ENCODE results near the gene CPXM2.

The CPXM2 gene

GRCh38 chr10:123778719-123779517, 112.7 kb downstream of the CPXM2 start:
- H3K4me3 ChIP-seq (ENCODE audit: low read depth, low read length): no peak overlapping the region

DNA sequence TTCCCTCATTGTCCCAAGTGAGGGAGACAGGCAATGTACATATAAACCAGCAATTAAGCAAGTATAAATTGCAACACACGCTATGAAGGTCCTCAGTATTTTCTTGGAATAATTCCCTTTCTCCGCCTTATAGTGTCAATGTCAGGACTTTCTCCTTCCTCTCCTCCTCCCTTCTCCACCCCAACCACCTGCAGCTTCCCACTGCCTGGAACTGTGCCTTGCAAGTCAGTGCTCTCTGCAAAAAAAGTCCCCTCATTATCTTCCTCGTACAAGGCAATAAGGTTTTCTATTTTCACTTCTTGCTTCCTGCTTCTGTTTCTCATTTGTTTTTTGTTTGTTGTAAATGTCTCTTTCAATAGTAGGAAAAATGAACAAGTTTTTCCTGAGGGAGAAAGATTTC, 113.7 kb downstream of the CPXM2 start:
- no peak overlapping the region for H3K4me3 ChIP-seq (ENCODE audit: low read depth, low read length)

DNA sequence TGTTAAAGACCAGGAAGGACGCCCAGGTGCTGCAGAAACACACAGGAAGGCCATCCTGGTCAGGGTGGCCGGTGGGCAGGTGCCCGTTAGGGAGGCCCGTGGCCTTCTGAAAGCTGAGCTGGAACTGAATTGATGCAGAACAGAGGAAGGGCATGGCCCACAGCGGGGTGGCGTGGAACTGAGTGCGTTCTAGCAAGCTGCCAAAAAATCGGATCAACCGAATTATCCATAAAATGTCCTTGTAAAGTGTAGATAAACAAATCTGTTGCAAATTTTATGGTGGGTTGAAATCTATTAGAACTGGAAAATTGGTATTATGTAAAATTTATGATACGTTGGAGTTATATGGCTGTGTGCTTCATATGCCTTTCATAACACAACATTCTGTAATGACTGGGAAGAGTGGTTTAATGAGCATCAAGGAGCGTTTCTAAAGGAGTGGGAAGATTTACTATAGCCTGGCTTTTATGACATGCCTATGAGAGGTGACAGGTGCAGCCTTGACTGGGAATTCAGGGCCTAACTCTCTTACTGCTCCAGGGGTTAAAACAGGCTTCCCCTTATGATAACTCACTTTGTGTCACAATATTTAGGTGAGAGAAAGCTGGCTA, 117.4 kb downstream of the CPXM2 start:
- no peak overlapping the region for H3K4me3 ChIP-seq (ENCODE audit: low read depth, low read length)

DNA sequence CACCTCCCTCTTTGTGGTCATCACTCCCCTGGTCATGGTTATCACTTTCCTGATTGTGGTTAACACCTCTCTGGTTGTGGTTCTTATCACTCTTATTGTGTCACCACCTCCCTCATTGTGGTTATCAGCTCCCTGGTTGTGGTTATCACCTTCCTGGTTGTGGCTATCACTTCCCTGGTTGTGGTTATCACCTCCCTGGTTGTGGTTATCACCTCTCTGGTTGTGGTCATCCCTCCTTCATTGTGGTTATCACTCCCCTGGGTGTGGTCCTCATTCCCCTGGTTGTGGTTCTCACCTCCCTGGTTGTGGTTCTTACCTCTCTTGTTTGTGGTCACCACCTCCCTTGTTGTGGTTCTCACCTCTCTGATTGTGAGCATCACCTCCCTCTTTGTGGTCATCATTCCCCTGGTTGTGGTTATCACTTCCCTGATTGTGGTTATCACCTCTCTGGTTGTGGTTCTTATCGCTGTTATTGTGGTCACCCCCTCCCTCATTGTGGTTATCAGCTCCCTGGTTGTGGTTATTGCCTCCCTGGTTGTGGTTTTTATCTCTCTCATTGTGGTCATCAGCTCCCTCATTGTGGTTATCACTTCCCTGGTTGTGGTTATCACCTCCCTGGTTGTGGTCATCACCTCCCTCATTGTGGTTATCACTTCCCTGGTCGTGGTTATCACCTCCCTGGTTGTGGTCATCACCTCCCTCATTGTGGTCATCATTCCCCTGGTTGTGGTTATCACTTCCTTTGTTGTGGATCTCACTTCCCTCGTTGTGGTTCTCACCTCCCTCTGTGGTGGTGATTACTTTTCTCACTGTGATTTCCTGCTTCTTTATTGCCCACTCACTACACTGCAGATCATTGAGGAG, 118.7 kb downstream of the CPXM2 start:
- H3K4me3 ChIP-seq (ENCODE audit: low read depth, low read length): no peak overlapping the region

- no peak overlapping the region for H3K4me3 ChIP-seq (ENCODE audit: low read depth, low read length)
Measured at GRCh38 chr10:123771877-123772644, 119.5 kb downstream of the CPXM2 start.

DNA sequence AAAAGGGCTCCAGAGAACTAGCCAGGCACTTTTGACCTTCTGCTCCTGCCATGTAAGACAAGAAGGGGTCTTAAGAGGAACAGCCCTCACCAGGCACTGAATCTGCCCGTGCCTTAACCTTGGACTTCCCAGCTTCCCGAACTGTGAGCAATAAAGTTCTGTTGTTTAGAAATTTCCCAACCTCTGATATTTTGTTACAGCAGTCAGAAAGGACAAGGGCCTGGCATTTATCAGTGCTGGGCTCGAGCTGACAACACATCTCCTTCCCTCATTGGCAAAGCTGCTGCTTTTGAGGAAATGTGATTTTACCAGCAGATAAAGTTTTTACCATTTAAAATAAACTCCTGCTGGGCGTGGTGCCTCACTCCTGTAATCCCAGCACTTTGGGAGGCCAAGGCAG, 122.0 kb downstream of the CPXM2 start:
- no peak overlapping the region for H3K4me3 ChIP-seq (ENCODE audit: low read depth, low read length)

- H3K4me3 ChIP-seq (ENCODE audit: low read depth, low read length): no peak overlapping the region
Measured at GRCh38 chr10:123766761-123767160, 124.8 kb downstream of the CPXM2 start.

GRCh38 chr10:123766012-123766411, 125.6 kb downstream of the CPXM2 start:
- no peak overlapping the region for H3K4me3 ChIP-seq (ENCODE audit: low read depth, low read length)

DNA sequence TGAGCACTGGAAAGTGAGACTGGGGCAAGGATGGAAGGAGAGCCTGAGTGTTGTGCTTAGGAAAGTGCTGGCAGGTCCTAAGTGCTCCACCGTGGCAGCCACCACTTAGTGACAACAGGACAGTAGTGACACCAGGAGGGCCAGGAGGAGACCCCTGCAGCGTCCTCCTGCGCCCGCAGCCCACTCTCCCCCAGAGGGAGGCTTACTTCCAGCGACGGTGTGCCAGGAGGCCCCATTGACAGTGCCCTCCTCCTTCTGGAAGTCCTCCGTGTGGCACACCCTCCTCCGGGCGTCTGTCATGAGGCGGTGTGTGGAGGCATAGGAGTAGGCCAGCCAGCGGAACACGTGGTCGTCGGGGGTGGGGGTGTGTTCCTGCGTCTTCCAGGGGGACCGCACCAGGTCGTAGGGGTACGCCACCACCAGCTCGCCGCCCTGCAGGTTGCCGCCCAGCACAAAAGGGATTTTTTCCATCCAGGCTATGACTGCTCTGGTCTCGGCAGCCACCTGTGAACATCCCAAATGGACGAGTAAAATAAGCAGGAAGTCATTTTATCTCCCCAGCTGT, 129.9 kb downstream of the CPXM2 start:
- no peak overlapping the region for H3K4me3 ChIP-seq (ENCODE audit: low read depth, low read length)

DNA sequence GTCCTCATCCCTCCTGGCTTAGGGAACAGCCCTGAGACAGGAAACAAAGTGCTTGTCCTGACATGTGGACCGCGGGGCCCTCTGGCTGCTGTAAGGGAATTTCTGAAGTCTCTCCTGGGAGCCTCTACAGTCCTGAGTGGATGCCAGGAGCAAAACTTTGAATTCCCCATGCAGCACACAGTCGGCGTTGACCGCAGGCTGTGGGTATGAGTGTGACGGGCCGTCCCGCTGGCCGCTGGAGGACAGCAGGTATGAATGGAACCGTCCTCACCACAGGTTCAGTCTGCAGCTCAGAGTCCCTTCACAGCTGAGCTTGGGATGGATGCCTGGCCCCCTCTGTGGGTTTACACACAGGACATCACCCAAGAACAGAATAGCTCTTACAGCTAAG, 130.6 kb downstream of the CPXM2 start:
- H3K4me3 ChIP-seq (ENCODE audit: low read depth, low read length): no peak overlapping the region

- H3K4me3 ChIP-seq (ENCODE audit: low read depth, low read length): no peak overlapping the region
Measured at GRCh38 chr10:123760356-123761037, 131.1 kb downstream of the CPXM2 start.

GRCh38 chr10:123759501-123760031, 132.0 kb downstream of the CPXM2 start:
- no peak overlapping the region for H3K4me3 ChIP-seq (ENCODE audit: low read depth, low read length)

- H3K4me3 ChIP-seq (ENCODE audit: low read depth, low read length): no peak overlapping the region
Measured at GRCh38 chr10:123759041-123759440, 132.6 kb downstream of the CPXM2 start.

- no peak overlapping the region for H3K4me3 ChIP-seq (ENCODE audit: low read depth, low read length)
Measured at GRCh38 chr10:123757853-123758252, 133.8 kb downstream of the CPXM2 start.

- H3K4me3 ChIP-seq (ENCODE audit: low read depth, low read length): no peak overlapping the region
Measured at GRCh38 chr10:123755061-123755460, 136.5 kb downstream of the CPXM2 start.

DNA sequence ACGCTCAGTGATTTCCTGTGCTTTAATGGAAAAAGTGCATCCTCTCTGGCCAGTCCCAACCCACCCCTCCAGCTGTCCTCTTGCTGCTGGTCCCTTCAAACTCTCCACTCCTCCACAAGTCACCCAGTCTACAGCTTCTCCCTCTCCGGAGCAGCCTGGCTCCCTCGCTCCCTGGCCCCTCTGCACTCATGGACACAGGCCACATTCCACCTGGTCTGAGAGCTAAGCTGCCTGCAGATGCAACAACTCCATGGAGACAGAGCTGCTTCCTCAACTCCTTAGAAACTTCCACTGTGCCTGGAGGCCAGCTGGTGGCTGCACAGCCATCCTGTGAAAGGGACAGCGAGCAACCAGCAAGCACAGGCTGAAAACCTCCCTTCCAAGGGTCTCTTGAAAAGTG, 137.5 kb downstream of the CPXM2 start:
- H3K4me3 ChIP-seq (ENCODE audit: low read depth, low read length): no peak overlapping the region

DNA sequence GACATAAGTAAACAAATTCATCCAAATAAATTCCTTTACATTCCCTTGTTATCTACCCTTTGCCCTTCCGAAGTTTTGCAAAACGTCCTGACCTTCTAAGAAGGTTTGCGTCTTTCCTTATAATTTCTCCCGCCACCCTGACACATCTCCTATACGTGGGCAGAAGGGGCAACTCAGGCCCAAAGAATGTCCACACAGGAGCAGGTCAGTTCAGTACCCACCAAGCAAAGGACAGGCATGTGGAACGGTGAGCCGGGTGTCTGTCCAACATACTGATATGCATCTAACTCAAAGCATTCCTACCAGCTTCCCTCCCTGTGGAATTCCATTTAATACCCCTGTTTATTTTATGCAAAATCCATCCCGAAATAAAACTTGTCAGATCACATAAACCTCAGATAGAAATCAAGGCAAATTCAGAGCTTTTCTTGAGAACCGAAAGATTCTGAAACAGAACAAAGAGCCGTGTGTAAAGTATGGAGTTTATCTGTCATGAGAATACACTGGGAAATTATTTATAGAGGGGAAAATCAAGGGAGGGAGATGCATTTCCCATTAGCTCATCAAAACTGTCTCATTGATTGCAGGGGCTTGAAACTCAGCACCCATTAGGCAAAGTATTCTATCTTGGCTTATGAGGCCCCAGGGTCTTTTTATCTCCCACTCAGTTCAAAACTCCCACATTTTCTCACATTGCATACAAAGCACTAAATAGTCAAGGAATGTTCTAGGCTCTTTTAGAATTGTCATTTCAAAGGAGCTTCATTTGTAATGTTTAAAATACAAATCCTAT, 140.1 kb downstream of the CPXM2 start:
- no peak overlapping the region for H3K4me3 ChIP-seq (ENCODE audit: low read depth, low read length)

- no peak overlapping the region for H3K4me3 ChIP-seq (ENCODE audit: low read depth, low read length)
Measured at GRCh38 chr10:123750901-123751300, 140.7 kb downstream of the CPXM2 start.

- H3K4me3 ChIP-seq (ENCODE audit: low read depth, low read length): no peak overlapping the region
Measured at GRCh38 chr10:123748711-123749110, 142.9 kb downstream of the CPXM2 start.
